ENCODE results near the gene KLHDC3. TPM values are rescaled to one million over a fixed set of nuclear protein-coding genes. Genes with fewer than 3 reads are reported as not detected.

KLHDC3 gene
- 91.8 TPM for polyA plus RNA-seq
- long read RNA-seq, donor 1, transcript KLHDC3-202 (11 exons, 1,909 nt): major isoform, 16 of 16 reads
- long read RNA-seq, donor 1, partial matches to known transcripts: 0 of 16 reads
- long read RNA-seq, donor 1, other reads (novel, unspliced or antisense): 0 of 16 reads
- long read RNA-seq, donor 2, transcript KLHDC3-202 (11 exons, 1,909 nt): major isoform, 40 of 61 reads
- long read RNA-seq, donor 2, partial matches to known transcripts: 21 of 61 reads
- long read RNA-seq, donor 2, other reads (novel, unspliced or antisense): 0 of 61 reads
- long read RNA-seq, donor 3, transcript KLHDC3-202 (11 exons, 1,909 nt): major isoform, 61 of 72 reads
- long read RNA-seq, donor 3, partial matches to known transcripts: 11 of 72 reads
- long read RNA-seq, donor 3, other reads (novel, unspliced or antisense): 0 of 72 reads
- long read RNA-seq, donor 4, partial matches to known transcripts: 0 of 2 reads
- long read RNA-seq, donor 4, other reads (novel, unspliced or antisense): 0 of 2 reads
- long read RNA-seq, donor 5, transcript KLHDC3-202 (11 exons, 1,909 nt): major isoform, 26 of 26 reads
- long read RNA-seq, donor 5, partial matches to known transcripts: 0 of 26 reads
- long read RNA-seq, donor 5, other reads (novel, unspliced or antisense): 0 of 26 reads
- long read RNA-seq, donor 6, transcript KLHDC3-202 (11 exons, 1,909 nt): major isoform, 25 of 25 reads
- long read RNA-seq, donor 6, partial matches to known transcripts: 0 of 25 reads
- long read RNA-seq, donor 6, other reads (novel, unspliced or antisense): 0 of 25 reads
- long read RNA-seq, donor 7, transcript KLHDC3-202 (11 exons, 1,909 nt): major isoform, 12 of 17 reads
- long read RNA-seq, donor 7, partial matches to known transcripts: 5 of 17 reads
- long read RNA-seq, donor 7, other reads (novel, unspliced or antisense): 0 of 17 reads
- long read RNA-seq, donor 8, transcript KLHDC3-202 (11 exons, 1,909 nt): major isoform, 31 of 42 reads
- long read RNA-seq, donor 8, partial matches to known transcripts: 11 of 42 reads
- long read RNA-seq, donor 8, other reads (novel, unspliced or antisense): 0 of 42 reads
- long read RNA-seq, donor 9, transcript KLHDC3-202 (11 exons, 1,909 nt): major isoform, 39 of 45 reads
- long read RNA-seq, donor 9, partial matches to known transcripts: 6 of 45 reads
- long read RNA-seq, donor 9, other reads (novel, unspliced or antisense): 0 of 45 reads
- long read RNA-seq, donor 10, transcript KLHDC3-202 (11 exons, 1,909 nt): major isoform, 49 of 54 reads
- long read RNA-seq, donor 10, partial matches to known transcripts: 5 of 54 reads
- long read RNA-seq, donor 10, other reads (novel, unspliced or antisense): 0 of 54 reads
- long read RNA-seq, donor 11, transcript KLHDC3-202 (11 exons, 1,909 nt): major isoform, 40 of 40 reads
- long read RNA-seq, donor 11, partial matches to known transcripts: 0 of 40 reads
- long read RNA-seq, donor 11, other reads (novel, unspliced or antisense): 0 of 40 reads

GRCh38 chr6:43013843-43014433 is at the start of gene KLHDC3, which contains the start of gene MEA1:
Gene KLHDC3, plus strand, starts transcription at chr6:43014249. Its CDS starts 2,944 bp downstream, at chr6:43017193.
Gene MEA1, minus strand, starts transcription at chr6:43013946. Its CDS starts 133 bp downstream, at chr6:43013813.
- Histone ChIP-seq H3K27ac (ENCODE audit: low read length) (peak within 1 kb of the TSS; percentile 31), H3K27me3 (ENCODE audit: control insufficient read depth, insufficient read depth, low read length) (no peaks in the 10 kb centered on the region), H3K9me3 (ENCODE audit: control insufficient read depth, low read depth, low read length) (no peaks in the 10 kb centered on the region), H3K4me3 (ENCODE audit: low read length) (peak within 1 kb of the TSS; percentile 75), H3K4me1 (ENCODE audit: control insufficient read depth, insufficient read depth, low read length) (peaks cover 21% of the 10 kb centered on the region), H3K36me3 (ENCODE audit: control insufficient read depth, insufficient read depth, low read length) (peaks cover 52% of the 10 kb centered on the region)
- DNase-seq: peak; percentile 100
- WGBS (ENCODE audit: insufficient coverage, low lambda C conversion rate): no CpG with 5 or more reads among the region's 51 CpGs

- H3K4me1 ChIP-seq (ENCODE audit: control insufficient read depth, insufficient read depth, low read length): no peaks in the 10 kb centered on the region
- peaks cover 78% of the 10 kb centered on the region for H3K36me3 ChIP-seq (ENCODE audit: control insufficient read depth, insufficient read depth, low read length)
- H3K9me3 ChIP-seq (ENCODE audit: control insufficient read depth, low read depth, low read length): no peaks in the 10 kb centered on the region
- no peaks in the 10 kb centered on the region for H3K27me3 ChIP-seq (ENCODE audit: control insufficient read depth, insufficient read depth, low read length)
- H3K4me3 ChIP-seq (ENCODE audit: low read length): no peak overlapping the region
- no peak for DNase-seq
- no peak overlapping the region for H3K27ac ChIP-seq (ENCODE audit: low read length)
- no CpG with 5 or more reads among the region's 7 CpGs for WGBS (ENCODE audit: insufficient coverage, low lambda C conversion rate)
Observed at GRCh38 chr6:42966571-42966970, 47.5 kb upstream of the KLHDC3 start.

GRCh38 chr6:42967228-42967627 is 46.8 kb upstream of the KLHDC3 start:
- H3K4me3 ChIP-seq (ENCODE audit: low read length): no peak overlapping the region
- no CpG with 5 or more reads among the region's 11 CpGs for WGBS (ENCODE audit: insufficient coverage, low lambda C conversion rate)
- peaks cover 79% of the 10 kb centered on the region for H3K36me3 ChIP-seq (ENCODE audit: control insufficient read depth, insufficient read depth, low read length)
- DNase-seq: no peak
- no peaks in the 10 kb centered on the region for H3K4me1 ChIP-seq (ENCODE audit: control insufficient read depth, insufficient read depth, low read length)
- no peaks in the 10 kb centered on the region for H3K27me3 ChIP-seq (ENCODE audit: control insufficient read depth, insufficient read depth, low read length)
- no peaks in the 10 kb centered on the region for H3K9me3 ChIP-seq (ENCODE audit: control insufficient read depth, low read depth, low read length)
- no peak overlapping the region for H3K27ac ChIP-seq (ENCODE audit: low read length)

- Histone ChIP-seq H3K9me3 (ENCODE audit: control insufficient read depth, low read depth, low read length) (no peaks in the 10 kb centered on the region), H3K27ac (ENCODE audit: low read length) (no peak overlapping the region), H3K27me3 (ENCODE audit: control insufficient read depth, insufficient read depth, low read length) (no peaks in the 10 kb centered on the region), H3K4me3 (ENCODE audit: low read length) (no peak overlapping the region), H3K36me3 (ENCODE audit: control insufficient read depth, insufficient read depth, low read length) (peaks cover 71% of the 10 kb centered on the region), H3K4me1 (ENCODE audit: control insufficient read depth, insufficient read depth, low read length) (no peaks in the 10 kb centered on the region)
- no peak for DNase-seq
- WGBS (ENCODE audit: insufficient coverage, low lambda C conversion rate): no CpG with 5 or more reads among the region's 12 CpGs
Observed at GRCh38 chr6:42968126-42968701, 45.8 kb upstream of the KLHDC3 start.

GRCh38 chr6:42968783-42969182 is 45.3 kb upstream of the KLHDC3 start:
- Histone ChIP-seq H3K36me3 (ENCODE audit: control insufficient read depth, insufficient read depth, low read length) (peaks cover 69% of the 10 kb centered on the region), H3K4me1 (ENCODE audit: control insufficient read depth, insufficient read depth, low read length) (no peaks in the 10 kb centered on the region), H3K27ac (ENCODE audit: low read length) (no peak overlapping the region), H3K9me3 (ENCODE audit: control insufficient read depth, low read depth, low read length) (no peaks in the 10 kb centered on the region), H3K4me3 (ENCODE audit: low read length) (no peak overlapping the region), H3K27me3 (ENCODE audit: control insufficient read depth, insufficient read depth, low read length) (no peaks in the 10 kb centered on the region)
- no CpG with 5 or more reads among the region's 4 CpGs for WGBS (ENCODE audit: insufficient coverage, low lambda C conversion rate)
- DNase-seq: no peak

GRCh38 chr6:42969431-42969830 is 44.6 kb upstream of the KLHDC3 start:
- H3K4me3 ChIP-seq (ENCODE audit: low read length): no peak overlapping the region
- no peak overlapping the region for H3K27ac ChIP-seq (ENCODE audit: low read length)
- H3K9me3 ChIP-seq (ENCODE audit: control insufficient read depth, low read depth, low read length): no peaks in the 10 kb centered on the region
- WGBS (ENCODE audit: insufficient coverage, low lambda C conversion rate): no CpG with 5 or more reads among the region's 2 CpGs
- no peak for DNase-seq
- H3K4me1 ChIP-seq (ENCODE audit: control insufficient read depth, insufficient read depth, low read length): no peaks in the 10 kb centered on the region
- peaks cover 65% of the 10 kb centered on the region for H3K36me3 ChIP-seq (ENCODE audit: control insufficient read depth, insufficient read depth, low read length)
- no peaks in the 10 kb centered on the region for H3K27me3 ChIP-seq (ENCODE audit: control insufficient read depth, insufficient read depth, low read length)

- no peaks in the 10 kb centered on the region for H3K27me3 ChIP-seq (ENCODE audit: control insufficient read depth, insufficient read depth, low read length)
- H3K9me3 ChIP-seq (ENCODE audit: control insufficient read depth, low read depth, low read length): no peaks in the 10 kb centered on the region
- peaks cover 63% of the 10 kb centered on the region for H3K36me3 ChIP-seq (ENCODE audit: control insufficient read depth, insufficient read depth, low read length)
- DNase-seq: no peak
- H3K4me3 ChIP-seq (ENCODE audit: low read length): no peak overlapping the region
- no CpG with 5 or more reads among the region's 4 CpGs for WGBS (ENCODE audit: insufficient coverage, low lambda C conversion rate)
- H3K4me1 ChIP-seq (ENCODE audit: control insufficient read depth, insufficient read depth, low read length): no peaks in the 10 kb centered on the region
- H3K27ac ChIP-seq (ENCODE audit: low read length): no peak overlapping the region
Observed at GRCh38 chr6:42969934-42970333, 44.1 kb upstream of the KLHDC3 start.

- DNase-seq: no peak
- no peak overlapping the region for H3K4me3 ChIP-seq (ENCODE audit: low read length)
- H3K36me3 ChIP-seq (ENCODE audit: control insufficient read depth, insufficient read depth, low read length): peaks cover 54% of the 10 kb centered on the region
- no CpG with 5 or more reads among the region's 4 CpGs for WGBS (ENCODE audit: insufficient coverage, low lambda C conversion rate)
- no peaks in the 10 kb centered on the region for H3K4me1 ChIP-seq (ENCODE audit: control insufficient read depth, insufficient read depth, low read length)
- no peaks in the 10 kb centered on the region for H3K27me3 ChIP-seq (ENCODE audit: control insufficient read depth, insufficient read depth, low read length)
- no peak overlapping the region for H3K27ac ChIP-seq (ENCODE audit: low read length)
- no peaks in the 10 kb centered on the region for H3K9me3 ChIP-seq (ENCODE audit: control insufficient read depth, low read depth, low read length)
Observed at GRCh38 chr6:42970871-42971612, 43.0 kb upstream of the KLHDC3 start.

All from large intestine (tissue), 12 donors.